ENCODE data around the gene STX8.
"Not testable (repeated sequence)": the region's sequence is repeated elsewhere in the genome, so short reads cannot be mapped to it uniquely, and the experiment has no call there.

Gene STX8

GRCh38 chr17:9376177-9376576 is 199.4 kb downstream of the STX8 start:
- in situ Hi-C loops (cut with HindIII; ENCODE audit: low pct_ligation_motif_present, low pct_unique_long_range_greater_than_20kb, low sequenced_read_pairs); DNase-seq: not testable (repeated sequence)

- peak; percentile 67 for DNase-seq
Observed at GRCh38 chr17:9371019-9371418, 204.6 kb downstream of the STX8 start.

GRCh38 chr17:9370467-9370866 is 205.2 kb downstream of the STX8 start:
- DNase-seq: no peak
- in situ Hi-C loops (cut with HindIII; ENCODE audit: low pct_ligation_motif_present, low pct_unique_long_range_greater_than_20kb, low sequenced_read_pairs): no loop called here

More at GRCh38 chr17:9371019-9371418, 204.6 kb downstream of the STX8 start:
- in situ Hi-C loops (cut with HindIII; ENCODE audit: low pct_ligation_motif_present, low pct_unique_long_range_greater_than_20kb, low sequenced_read_pairs): no loop called here

- in situ Hi-C loops (cut with HindIII; ENCODE audit: low pct_ligation_motif_present, low pct_unique_long_range_greater_than_20kb, low sequenced_read_pairs): no loop called here
- DNase-seq: no peak
Observed at GRCh38 chr17:9368631-9369030, 207.0 kb downstream of the STX8 start.

- no peak for DNase-seq
- in situ Hi-C loops (cut with HindIII; ENCODE audit: low pct_ligation_motif_present, low pct_unique_long_range_greater_than_20kb, low sequenced_read_pairs): no loop called here
Observed at GRCh38 chr17:9367156-9367555, 208.5 kb downstream of the STX8 start.

GRCh38 chr17:9364837-9365430 is 210.7 kb downstream of the STX8 start:
- in situ Hi-C loops (cut with HindIII; ENCODE audit: low pct_ligation_motif_present, low pct_unique_long_range_greater_than_20kb, low sequenced_read_pairs): no loop called here
- DNase-seq: no peak

GRCh38 chr17:9363440-9364350 is 211.9 kb downstream of the STX8 start:
- DNase-seq: no peak
- in situ Hi-C loops (cut with HindIII; ENCODE audit: low pct_ligation_motif_present, low pct_unique_long_range_greater_than_20kb, low sequenced_read_pairs): no loop called here

- DNase-seq: peak; percentile 20
- in situ Hi-C loops (cut with HindIII; ENCODE audit: low pct_ligation_motif_present, low pct_unique_long_range_greater_than_20kb, low sequenced_read_pairs): no loop called here
Observed at GRCh38 chr17:9361188-9361955, 214.2 kb downstream of the STX8 start.

GRCh38 chr17:9360677-9361081 is 214.9 kb downstream of the STX8 start:
- in situ Hi-C loops (cut with HindIII; ENCODE audit: low pct_ligation_motif_present, low pct_unique_long_range_greater_than_20kb, low sequenced_read_pairs): no loop called here
- peak; percentile 29 for DNase-seq

- in situ Hi-C loops (cut with HindIII; ENCODE audit: low pct_ligation_motif_present, low pct_unique_long_range_greater_than_20kb, low sequenced_read_pairs): no loop called here
Observed at GRCh38 chr17:9356488-9356911, 219.1 kb downstream of the STX8 start.

GRCh38 chr17:9355846-9356245 is 219.8 kb downstream of the STX8 start:
- DNase-seq: no peak
- in situ Hi-C loops (cut with HindIII; ENCODE audit: low pct_ligation_motif_present, low pct_unique_long_range_greater_than_20kb, low sequenced_read_pairs): no loop called here

More at GRCh38 chr17:9356488-9356911, 219.1 kb downstream of the STX8 start:
- DNase-seq: no peak

GRCh38 chr17:9355231-9355630 is 220.4 kb downstream of the STX8 start:
- DNase-seq; in situ Hi-C loops (cut with HindIII; ENCODE audit: low pct_ligation_motif_present, low pct_unique_long_range_greater_than_20kb, low sequenced_read_pairs): not testable (repeated sequence)

GRCh38 chr17:9350080-9350479 is 225.5 kb downstream of the STX8 start:
- DNase-seq: no peak
- in situ Hi-C loops (cut with HindIII; ENCODE audit: low pct_ligation_motif_present, low pct_unique_long_range_greater_than_20kb, low sequenced_read_pairs): no loop called here

GRCh38 chr17:9346296-9346926 is 229.2 kb downstream of the STX8 start:
- DNase-seq: no peak
- in situ Hi-C loops (cut with HindIII; ENCODE audit: low pct_ligation_motif_present, low pct_unique_long_range_greater_than_20kb, low sequenced_read_pairs): no loop called here

- in situ Hi-C loops (cut with HindIII; ENCODE audit: low pct_ligation_motif_present, low pct_unique_long_range_greater_than_20kb, low sequenced_read_pairs): no loop called here
- no peak for DNase-seq
Observed at GRCh38 chr17:9343516-9343915, 232.1 kb downstream of the STX8 start.

- no peak for DNase-seq
- in situ Hi-C loops (cut with HindIII; ENCODE audit: low pct_ligation_motif_present, low pct_unique_long_range_greater_than_20kb, low sequenced_read_pairs): no loop called here
Observed at GRCh38 chr17:9342225-9342624, 233.4 kb downstream of the STX8 start.

GRCh38 chr17:9339958-9340357 is 235.7 kb downstream of the STX8 start:
- in situ Hi-C loops (cut with HindIII; ENCODE audit: low pct_ligation_motif_present, low pct_unique_long_range_greater_than_20kb, low sequenced_read_pairs): no loop called here

GRCh38 chr17:9339482-9339881 is 236.1 kb downstream of the STX8 start:
- in situ Hi-C loops (cut with HindIII; ENCODE audit: low pct_ligation_motif_present, low pct_unique_long_range_greater_than_20kb, low sequenced_read_pairs): not testable (repeated sequence)

More at GRCh38 chr17:9339958-9340357, 235.7 kb downstream of the STX8 start:
- DNase-seq: no peak

GRCh38 chr17:9336817-9337216 is 238.8 kb downstream of the STX8 start:
- DNase-seq: no peak
- in situ Hi-C loops (cut with HindIII; ENCODE audit: low pct_ligation_motif_present, low pct_unique_long_range_greater_than_20kb, low sequenced_read_pairs): no loop called here

More at GRCh38 chr17:9339482-9339881, 236.1 kb downstream of the STX8 start:
- DNase-seq: not testable (repeated sequence)

Measured in ACHN (cell line).